Peyer's patch (tissue), 4 donors: ENCODE results near the gene TUBB3.
"Not testable (repeated sequence)": the region's sequence is repeated elsewhere in the genome, so short reads cannot be mapped to it uniquely, and the experiment has no call there.

ENCODE experiments used
- CTCF ChIP-seq, 6 experiments: fragments of 450-650 bp in 4 of 6; fragments of 200-600 bp in 2 of 6; sonication (generic) in 1 of 6; IDR thresholded peaks; one replicate each; pipeline ENCODE4 v1.5.1; 2017 to 2019; ENCODE audit warnings: antibody characterized with exemption in 6 of 6, mild to moderate bottlenecking in 3 of 6, moderate library complexity in 1 of 6
- POLR2A ChIP-seq, 2 donors: fragments of 450-650 bp; IDR thresholded peaks; one replicate each; pipeline ENCODE4 v1.5.1; 2017; ENCODE audit warnings: antibody characterized with exemption in 2 of 2, mild to moderate bottlenecking in 2 of 2, moderate library complexity in 2 of 2

- not testable (repeated sequence) for TF ChIP-seq CTCF, POLR2A (IDR thresholded peaks at IDR 0.05)
These were observed 12.5 kb downstream of the TUBB3 start for GRCh38 chr16:89935620-89936019.
